HS-27A (cell line): Measurements from ENCODE around the gene ACVR2B.
"Not testable (repeated sequence)": the region's sequence is repeated elsewhere in the genome, so short reads cannot be mapped to it uniquely, and the experiment has no call there.

Source experiments
- DNase-seq: peaks from one replicate; pipeline ENCODE4 v3.0.0-alpha.2; 2012; ENCODE audit warnings: low read depth, missing footprints

ACVR2B gene

DNA sequence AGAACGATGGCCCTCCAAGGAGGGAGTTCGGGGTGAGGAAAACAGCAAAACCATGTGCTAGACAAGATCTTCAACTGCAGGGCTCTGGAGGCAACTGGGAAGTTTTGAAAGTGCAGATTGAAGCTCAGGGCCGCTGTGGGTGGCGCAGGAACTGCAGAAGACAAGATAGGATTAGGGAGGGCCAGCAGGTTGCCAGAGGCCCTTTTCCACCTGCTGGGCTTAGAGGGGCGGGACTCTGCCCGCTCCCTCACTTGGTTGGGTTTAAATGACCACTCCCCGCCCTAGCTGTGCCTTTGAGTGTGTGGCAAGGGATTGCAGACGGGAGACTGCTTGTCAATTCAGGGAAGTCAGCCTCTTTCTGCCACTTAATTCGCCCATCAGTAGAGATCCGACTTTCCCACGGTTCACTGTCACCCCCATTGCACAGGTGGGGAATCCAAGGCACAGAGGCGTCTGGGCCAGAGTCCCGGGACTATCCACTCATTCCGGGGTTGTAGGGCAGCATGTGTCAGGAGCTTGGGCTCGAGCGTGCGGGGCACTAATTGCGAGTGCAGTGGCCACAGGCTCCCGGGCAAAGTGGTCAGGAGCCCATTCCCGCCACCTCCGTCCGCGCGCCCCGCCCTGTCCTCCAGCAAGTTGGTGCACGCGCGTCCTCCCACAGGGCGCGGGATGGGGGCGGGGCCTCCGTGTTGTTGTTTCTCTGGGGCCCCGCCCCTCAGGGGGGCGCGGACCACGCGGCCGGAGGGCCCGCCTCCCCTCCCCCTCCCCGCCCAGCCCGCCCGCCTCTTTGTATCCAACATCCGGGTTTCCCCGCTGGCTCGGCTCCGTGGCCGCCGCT, at the start of gene ACVR2B:
Gene ACVR2B (plus strand): TSS at position 816 of the 838 bp plus-strand sequence. CDS start 433 bp downstream, outside the sequence.
- DNase-seq: no peak

DNA sequence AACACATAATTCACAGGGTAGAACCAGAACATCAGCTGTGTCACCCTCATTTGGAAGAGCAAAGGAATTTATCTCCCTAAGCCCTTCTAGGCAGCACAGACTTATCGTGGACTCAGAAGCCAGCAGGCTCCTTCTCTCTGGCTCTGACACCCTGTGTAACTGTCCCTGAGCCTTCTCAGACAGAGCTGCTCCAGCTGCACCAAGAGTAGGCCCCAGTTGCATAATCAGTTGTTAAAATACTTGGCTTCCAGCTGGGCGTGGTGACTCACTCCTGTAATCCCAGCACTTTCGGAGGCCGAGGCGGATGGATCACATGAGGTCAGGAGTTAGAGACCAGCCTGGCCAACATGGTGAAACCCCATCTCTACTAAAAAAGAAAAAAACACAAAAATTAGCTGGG, 49.4 kb upstream of the ACVR2B start:
- no peak for DNase-seq

DNA sequence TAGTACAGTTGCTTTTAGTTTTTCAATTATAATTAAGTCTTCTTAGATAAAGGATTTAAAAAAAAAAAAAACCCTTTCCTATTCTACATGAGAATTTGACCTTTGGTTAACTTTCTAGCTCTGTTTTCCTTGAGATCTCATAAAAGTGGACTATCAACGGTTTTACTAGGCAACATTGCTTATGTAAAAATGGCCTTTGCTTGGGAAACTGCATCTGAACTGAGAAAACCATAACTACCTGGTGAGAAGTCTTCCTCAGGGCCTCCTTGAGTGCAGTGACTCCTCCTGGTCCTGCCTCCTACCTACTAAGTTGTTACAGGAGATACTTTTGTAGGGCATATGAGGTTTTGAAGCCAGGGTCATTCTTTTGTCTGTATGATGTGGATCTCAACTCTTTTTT, 42.1 kb upstream of the ACVR2B start:
- DNase-seq: no peak

DNA sequence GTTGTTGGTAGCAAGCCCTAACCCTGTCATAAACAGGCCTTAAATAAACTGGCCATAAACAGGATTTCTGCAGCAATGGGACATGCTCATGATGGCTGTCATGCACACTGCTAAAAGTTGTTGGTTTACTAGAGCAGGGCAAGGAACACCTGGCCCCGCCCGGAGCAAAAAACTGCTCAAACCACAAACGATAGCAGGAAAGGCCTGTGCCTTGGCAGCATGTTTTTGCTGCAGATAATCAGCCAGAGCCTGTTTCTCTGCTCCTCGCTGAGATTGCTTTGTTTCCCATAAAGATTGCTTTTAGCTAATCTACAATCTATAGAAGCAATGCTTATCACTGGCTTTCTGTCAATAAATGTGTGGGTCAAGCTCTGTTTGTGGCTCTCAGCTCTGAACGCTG, 32.9 kb upstream of the ACVR2B start:
- DNase-seq: not testable (repeated sequence)

DNA sequence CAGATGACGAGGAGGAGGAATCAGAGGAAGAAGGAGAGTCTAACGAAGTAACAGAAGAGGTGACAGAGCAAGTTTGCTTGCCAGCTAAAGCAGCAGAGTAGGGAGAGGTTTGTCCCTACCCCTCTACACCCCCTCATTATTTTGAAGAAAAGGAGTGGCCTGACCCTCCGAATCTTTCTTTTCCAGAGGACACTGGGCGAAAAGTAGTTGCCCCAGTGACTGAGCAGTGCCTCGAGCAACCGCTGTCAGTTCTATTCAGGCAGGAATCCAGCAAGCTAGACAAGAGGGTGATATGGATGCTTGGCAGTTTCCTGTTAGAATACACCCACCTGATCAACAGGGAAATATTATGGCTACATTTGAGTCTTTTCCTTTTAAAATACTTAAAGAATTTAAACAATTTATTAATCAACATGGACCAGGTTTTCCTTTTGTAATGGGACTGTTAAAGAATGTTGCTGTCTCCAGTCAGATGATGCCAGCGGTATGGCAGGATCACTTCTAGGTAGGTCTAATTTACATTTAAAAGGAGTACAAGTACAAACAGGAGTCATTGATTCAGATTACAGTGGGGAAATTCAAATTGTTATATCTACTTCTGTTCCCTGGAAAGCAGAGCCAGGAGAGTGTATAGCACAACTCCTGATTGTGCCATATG, 31.9 kb upstream of the ACVR2B start:
- no peak for DNase-seq

DNA sequence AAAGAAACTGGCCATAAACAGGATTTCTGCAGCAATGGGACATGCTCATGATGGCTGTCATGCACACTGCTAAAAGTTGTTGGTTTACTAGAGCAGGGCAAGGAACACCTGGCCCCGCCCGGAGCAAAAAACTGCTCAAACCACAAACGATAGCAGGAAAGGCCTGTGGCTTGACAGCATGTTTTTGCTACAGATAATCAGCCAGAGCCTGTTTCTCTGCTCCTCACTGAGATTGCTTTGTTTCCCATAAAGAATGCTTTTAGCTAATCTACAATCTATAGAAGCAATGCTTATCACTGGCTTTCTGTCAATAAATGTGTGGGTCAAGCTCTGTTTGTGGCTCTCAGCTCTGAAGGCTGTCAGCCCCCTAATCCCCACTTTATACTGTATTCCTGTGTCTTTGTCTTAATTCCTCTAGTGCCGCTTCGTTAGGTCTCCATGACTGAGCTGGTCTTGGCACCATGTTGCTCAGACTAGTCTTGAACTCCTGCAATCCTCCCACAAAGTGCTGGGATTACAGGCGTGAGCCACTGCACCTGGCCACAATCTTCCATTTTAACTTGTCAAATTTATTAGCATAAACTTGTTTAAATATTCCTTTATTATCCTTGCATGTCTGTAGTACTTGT, 26.8 kb upstream of the ACVR2B start:
- not testable (repeated sequence) for DNase-seq

DNA sequence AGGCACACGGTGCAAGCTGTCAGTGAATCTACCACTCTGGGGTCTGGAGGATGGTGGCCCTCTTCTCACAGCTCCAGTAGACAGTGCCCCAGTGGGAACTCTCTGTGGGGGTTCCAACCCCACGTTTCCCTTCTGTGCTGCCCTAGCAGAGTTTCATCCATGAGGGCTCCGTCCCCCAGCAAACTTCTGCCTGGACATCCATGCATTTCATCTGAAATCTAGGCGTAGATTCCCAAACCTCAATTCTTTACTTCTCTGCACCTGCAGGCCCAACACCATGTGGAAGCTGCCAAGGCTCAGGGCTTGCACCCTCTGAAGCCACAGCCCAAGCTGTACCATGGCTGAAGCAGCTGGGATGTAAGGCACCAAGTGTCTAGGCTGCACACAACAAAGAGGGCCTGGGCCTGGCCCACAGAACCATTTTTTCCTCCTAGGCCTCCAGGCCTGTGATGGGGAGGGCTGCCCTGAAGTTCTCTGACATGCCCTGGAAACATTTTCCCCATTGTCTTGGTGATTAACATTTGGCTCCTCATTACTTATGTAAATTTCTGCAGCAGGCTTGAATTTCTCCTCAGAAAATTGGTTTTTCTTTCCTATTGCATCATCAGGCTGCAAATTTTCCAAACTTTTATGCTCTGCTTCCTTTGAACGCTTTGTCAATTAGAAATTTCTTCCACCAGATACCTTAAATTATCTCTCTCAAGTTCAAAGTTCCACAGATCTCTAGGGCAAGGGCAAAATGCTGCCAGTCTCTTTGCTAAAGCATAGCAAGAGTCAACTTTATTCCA, 20.6 kb upstream of the ACVR2B start:
- not testable (repeated sequence) for DNase-seq

DNA sequence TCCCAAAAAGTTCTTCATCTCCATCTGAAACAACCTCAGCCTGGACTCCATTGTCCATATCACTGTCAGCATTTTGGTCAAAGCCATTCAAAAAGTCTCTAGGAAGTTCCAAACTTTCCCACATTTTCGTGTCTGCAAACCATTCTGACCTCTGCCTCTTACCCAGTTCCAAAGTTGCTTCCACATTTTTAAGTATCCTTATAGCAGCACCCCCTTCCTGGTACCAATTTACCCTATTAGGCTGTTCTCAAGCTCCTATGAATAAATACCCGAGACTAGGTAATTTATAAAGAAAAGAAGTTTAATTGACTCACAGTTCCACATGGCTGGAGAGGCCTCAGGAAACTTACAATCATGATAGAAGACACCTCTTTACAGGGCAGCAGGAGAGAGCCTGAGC, 20.0 kb upstream of the ACVR2B start:
- not testable (repeated sequence) for DNase-seq

DNA sequence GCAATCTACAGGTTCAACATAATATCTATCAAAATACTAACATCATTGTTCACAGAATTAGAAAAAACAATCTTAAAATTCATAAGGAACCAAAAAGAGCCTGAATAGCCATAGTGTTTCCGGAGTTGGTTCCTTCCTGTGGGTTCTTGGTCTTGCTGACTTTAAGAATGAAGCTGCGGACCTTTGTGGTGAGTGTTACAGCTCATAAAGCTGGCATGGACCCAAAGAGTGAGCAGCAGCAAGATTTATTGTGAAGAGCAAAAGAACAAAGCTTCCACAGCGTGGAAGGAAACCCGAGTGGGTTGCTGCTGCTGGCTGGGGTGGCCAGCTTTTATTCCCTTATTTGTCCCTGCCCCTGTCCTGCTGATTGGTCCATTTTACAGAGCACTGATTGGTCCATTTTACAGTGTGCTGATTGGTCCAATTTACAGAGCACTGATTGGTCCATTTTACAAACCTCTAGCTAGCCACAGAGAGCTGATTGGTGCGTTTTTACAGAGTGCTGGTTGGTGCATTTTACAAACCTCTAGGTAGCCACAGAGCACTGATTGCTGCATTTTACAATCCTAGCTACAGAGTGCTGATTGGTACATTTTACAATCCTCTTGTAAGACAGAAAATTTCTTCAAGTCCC, 15.1 kb upstream of the ACVR2B start:
- DNase-seq: not testable (repeated sequence)

DNA sequence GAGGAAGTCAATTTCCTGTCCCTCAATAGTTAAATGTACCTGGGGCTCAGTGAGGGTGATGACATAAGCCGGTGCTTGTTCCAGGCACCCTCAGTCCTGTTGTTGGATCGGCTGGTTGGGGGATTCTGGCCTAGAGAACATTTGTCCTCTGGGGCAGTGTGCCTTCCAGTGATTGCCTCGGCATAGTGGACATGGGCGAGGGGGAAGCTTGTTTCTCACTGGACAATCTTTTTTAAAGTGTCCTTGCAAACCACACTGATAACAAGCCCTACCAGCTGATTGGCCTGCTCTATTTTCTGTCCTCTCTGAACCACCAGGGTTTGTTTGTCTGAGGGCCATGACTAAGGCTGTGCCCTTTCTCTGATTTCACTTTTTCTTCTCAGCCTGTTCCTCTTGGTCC, 10.5 kb upstream of the ACVR2B start:
- DNase-seq: not testable (repeated sequence)

DNA sequence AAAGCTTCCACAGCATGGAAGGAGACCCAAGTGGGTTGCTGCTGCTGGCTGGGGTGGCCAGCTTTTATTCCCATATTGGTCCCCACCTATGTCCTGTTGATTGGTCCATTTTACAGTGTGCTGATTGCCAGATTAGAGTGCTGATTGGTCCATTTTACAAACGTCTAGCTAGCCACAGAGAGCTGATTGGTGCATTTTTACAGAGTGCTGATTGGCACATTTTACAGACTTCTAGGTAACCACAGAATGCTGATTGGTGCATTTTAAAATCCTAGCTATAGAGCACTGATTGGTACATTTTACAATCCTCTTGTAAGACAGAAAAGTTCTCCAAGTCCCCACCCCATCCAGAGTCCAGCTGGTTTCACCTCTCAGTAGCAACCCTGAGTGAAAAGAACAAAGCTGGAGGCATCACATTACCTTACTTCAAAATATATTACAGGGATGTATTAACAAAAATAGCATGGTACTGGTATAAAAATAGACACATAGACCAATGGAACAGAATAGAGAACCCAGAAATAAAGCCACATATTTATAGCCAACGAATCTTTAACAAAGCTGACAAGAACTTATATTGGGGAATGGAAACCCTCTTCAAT, 7.5 kb upstream of the ACVR2B start:
- DNase-seq: no peak

DNA sequence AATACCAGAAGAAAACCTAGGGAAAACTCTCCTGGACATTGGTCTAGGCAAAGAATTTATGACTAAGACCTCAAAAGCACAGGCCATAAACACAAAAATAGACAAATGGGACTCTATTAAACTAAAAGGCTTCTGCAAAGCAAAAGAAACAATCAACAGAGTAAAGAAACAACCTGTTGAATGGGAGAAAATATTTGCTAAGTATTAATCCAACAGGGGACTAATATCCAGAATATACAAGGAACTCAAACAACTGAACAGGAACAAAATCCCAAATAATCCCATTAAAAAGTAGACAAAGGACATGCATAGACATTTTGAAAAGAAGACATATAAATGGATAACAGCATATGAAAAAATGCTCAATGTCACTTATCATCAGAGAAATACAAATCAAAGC, 6.9 kb upstream of the ACVR2B start:
- no peak for DNase-seq

DNA sequence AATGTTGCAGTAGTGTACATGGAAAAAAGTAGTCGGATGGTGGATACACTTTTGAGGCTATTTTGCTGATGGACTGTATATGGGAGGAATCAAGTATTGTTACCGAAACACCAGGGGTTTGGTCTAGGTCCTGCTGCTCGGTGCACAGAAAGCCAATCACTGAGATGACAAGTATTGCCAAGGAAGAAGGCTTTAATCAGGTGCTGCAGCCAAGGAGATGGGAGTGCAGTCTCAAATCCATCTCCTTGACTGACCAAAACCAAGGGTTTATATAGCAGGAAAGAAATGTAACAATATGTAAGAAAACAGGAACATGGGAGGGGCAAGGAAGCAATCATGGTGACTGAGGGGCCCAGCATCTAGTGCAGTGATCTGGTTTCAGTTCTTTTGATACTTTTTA, 2.8 kb upstream of the ACVR2B start:
- no peak for DNase-seq

DNA sequence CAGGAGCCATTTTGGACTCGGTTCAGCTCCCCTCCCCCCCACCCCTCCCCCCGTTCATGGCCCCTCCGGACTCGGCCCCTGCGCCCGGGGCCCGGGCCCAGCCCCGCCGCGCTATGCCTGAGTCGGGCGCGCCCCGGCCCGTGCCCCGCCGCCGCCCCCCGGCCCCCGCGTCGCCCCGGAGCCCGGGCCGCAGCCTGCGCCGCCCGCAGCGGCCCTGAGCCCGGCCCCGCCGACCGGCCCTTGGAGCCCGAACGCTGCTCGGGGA, 155 bp downstream of the ACVR2B start:
- no peak for DNase-seq

DNA sequence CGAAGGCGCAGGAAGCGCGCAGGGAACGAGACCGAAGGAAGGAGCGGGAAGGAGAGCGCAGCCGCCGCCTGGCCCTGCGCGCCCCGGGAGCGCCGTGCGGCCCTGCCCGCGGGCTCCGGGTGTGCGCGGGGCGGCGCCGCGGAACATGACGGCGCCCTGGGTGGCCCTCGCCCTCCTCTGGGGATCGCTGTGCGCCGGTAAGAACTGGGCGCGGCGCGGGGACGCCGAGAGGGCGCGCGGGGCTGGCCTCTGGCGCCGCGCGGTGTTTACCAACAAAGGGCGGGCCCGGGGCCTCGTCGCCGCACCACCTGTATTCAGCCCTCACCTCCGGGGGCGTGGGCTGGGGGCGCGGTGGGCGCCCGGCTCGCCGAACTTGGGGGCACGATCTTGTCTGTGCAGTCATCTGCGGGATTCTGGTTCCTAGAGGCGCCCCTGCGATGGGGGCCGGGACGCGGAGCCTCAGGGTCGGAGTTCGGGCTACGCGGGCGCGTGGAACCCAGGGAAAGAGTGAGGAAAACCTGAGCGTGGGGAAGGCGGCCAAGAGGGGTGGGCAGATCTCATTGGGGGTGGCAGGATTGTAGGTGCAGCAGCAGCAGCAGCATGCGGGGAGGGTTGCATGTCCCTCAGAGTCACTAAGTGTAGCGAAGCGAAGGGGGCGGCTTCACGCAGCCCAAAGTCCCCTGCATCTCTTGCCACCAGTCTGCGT, 641 bp downstream of the ACVR2B start:
- no peak for DNase-seq

DNA sequence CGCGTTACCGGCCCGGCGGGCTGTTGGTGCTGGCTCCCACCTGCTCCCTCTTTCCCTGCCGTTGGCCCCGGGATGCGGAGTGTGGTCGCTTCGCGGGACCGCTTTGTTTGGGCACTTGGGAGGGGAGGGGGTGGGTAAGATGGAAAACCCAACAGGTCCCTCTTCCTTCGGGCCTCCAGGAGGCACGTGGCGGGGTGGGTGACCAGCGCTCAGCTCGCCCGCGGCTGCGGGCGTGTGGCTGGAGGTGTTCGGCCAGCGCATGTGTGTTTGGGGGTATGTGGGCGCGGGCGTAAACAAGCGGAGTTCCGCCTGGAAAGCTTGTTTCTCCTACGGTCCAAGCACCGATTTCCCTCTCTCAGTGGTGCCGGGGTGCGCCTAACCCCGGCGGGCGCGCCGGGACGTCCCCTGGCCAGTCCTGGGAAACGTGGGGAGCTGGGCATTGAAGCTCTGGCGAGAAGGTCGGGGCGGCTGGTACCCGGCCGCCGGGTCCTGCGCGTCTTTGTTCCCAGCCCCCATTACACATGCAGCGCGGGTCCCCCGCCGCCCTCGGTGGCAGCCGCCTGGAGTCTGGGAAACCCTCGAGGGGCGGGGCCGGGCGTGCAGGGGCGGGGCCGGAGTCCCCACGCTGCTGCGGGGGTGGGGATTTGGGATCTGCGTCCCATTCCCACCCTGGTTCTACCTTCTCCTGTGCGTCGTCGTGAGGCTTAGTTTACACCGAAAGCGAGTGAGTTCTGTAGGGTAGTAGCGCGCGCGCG, 1.4 kb downstream of the ACVR2B start:
- DNase-seq: no peak

DNA sequence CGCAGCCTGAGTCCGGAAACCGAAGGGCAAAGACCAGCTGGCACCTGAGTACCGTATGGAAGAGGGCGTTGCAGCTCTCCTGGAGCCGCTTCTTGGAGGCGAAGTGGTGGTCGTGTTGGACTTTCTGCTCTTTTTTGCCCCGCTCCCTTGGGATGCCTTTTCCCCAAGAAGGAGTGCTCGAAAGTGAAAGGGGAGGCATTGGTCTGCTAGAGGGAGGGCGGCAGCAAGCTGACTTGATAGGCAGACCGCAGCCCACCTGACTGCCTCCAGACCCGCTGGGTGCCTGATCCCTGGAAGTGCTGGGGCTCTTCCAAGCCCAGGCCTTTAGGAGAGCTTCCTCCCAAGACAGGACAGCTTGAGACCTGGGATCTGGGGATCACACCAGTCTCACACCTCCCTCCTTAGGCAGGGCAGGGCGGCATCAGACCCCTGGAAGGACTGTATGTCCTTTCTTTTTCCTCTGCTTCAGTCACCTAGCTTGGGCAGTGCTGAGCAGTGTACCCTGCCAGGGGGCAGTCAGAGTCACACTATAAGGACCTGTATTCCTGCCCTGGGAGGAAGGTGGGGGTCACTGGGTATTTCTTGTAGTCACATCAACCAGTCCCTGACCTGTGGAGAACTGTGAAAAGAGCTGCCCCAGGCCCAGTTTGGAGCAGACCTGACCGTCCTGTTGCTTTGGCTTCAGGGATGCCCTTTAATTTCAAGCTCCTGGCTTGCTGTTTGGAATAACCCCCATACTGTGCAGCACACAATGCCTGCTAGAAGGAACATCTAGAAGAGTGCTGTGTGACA, 2.1 kb downstream of the ACVR2B start:
- no peak for DNase-seq

DNA sequence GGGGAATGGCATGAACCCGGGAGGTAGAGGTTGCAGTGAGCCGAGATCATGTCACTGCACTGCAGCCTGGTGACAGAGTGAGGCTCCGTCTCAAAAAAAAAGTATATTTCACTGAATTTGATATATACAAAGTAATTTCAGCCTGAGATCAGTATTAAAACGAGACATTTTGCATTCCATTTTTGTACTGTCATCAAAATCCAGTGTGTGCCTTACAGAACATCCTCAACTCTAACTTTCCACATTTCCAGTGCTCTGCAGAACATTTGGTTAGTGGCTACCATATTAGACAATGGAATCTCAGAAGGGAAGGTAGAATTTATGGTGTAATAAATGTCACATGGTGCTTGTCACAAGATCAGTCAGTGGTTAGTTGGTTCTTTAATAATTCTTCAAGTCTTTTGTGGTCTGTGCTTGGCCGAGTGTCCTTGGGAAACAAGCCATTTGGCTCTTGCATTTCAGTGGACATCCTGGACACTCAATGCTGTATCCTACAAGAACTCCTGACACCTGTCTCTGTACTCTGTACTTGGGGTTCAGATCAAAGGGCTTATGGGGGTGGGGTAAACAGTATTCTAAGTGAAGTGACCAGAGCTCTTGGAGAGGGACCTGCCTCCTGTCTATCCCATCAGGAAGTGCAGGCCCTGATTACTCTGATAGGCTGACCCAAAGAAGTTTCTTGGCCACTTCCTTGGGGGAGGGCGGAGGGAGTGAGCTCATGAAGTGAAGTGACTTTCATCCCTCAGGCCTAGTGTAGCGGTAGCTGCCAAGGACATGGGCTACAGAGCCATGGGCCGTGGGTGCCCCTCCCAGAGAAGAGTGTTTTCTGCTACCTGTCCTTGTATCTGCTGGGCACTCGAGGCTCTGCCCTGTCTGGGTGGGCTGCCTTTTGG, 3.7 kb downstream of the ACVR2B start:
- DNase-seq: no peak
